HepG2 (cell line): ENCODE results near the gene LHX1. TPM values are rescaled to one million over a fixed set of nuclear protein-coding genes. Genes with fewer than 3 reads are reported as not detected.

Experiments
- ETV5 ChIP-seq: IDR thresholded peaks from 2 replicates; pipeline ENCODE4 v1.6.1; 2018; ENCODE audit warnings: missing biosample characterization, missing genetic modification reagents, inconsistent platforms, borderline replicate concordance
- EZH2 ChIP-seq: conservative IDR thresholded peaks from 2 replicates; pipeline ENCODE4 v1.6.1; 2012; ENCODE audit warnings: mild to moderate bottlenecking, low read depth, low read length, moderate library complexity
- GMEB2 ChIP-seq: IDR thresholded peaks from 2 replicates; pipeline ENCODE4 v1.6.1; 2016; ENCODE audit warnings: missing biosample characterization, missing genetic modification reagents, low read depth
- GZF1 ChIP-seq: sonication (generic); formaldehyde crosslinking; IDR thresholded peaks from 2 replicates; pipeline ENCODE4 v1.5.1; 2020; ENCODE audit warnings: mild to moderate bottlenecking, missing genetic modification reagents
- NFE2 ChIP-seq: sonication (generic); formaldehyde crosslinking; IDR thresholded peaks from 2 replicates; pipeline ENCODE4 v1.4.0; 2020; ENCODE audit warnings: missing genetic modification reagents
- NFE2L1 ChIP-seq: sonication (generic); formaldehyde crosslinking; IDR thresholded peaks from 2 replicates; pipeline ENCODE4 v1.4.0; 2020; ENCODE audit warnings: missing genetic modification reagents, mild to moderate bottlenecking, borderline replicate concordance
- PCBP2 ChIP-seq: fragments of 200-400 bp; formaldehyde crosslinking; optimal IDR thresholded peaks from 2 replicates; pipeline ENCODE3; 2018; ENCODE audit warnings: low read length, low read depth; ENCODE audit not compliant: poor library complexity, severe bottlenecking
- SATB2 ChIP-seq: sonication (generic); formaldehyde crosslinking; IDR thresholded peaks from 2 replicates; pipeline ENCODE4 v1.5.0; 2020; ENCODE audit warnings: missing genetic modification reagents
- SKIL ChIP-seq: sonication (generic); formaldehyde crosslinking; IDR thresholded peaks from 2 replicates; pipeline ENCODE4 v1.8.0; 2022; ENCODE audit warnings: missing genetic modification reagents, mild to moderate bottlenecking, moderate library complexity, borderline replicate concordance
- SOX6 ChIP-seq, 2 experiments: fragments of 450-650 bp in 1 of 2; sonication (generic) in 1 of 2; formaldehyde crosslinking in 1 of 2; IDR thresholded peaks; 2 replicates each; pipeline versions ENCODE4 v1.4.0 to v1.6.1; 2017 to 2020; ENCODE audit warnings: antibody characterized with exemption in 1 of 2, mild to moderate bottlenecking in 1 of 2, missing genetic modification reagents in 1 of 2
- TOPORS ChIP-seq: sonication (generic); formaldehyde crosslinking; IDR thresholded peaks from 2 replicates; pipeline ENCODE4 v1.8.0; 2023; ENCODE audit warnings: mild to moderate bottlenecking, missing genetic modification reagents
- ZBTB34 ChIP-seq: sonication (generic); formaldehyde crosslinking; IDR thresholded peaks from 2 replicates; pipeline ENCODE4 v1.8.0; 2022; ENCODE audit warnings: mild to moderate bottlenecking, missing genetic modification reagents
- ZNF101 ChIP-seq: sonication (generic); formaldehyde crosslinking; IDR thresholded peaks from 2 replicates; pipeline ENCODE4 v1.4.0; 2020; ENCODE audit warnings: mild to moderate bottlenecking, low read depth, missing genetic modification reagents, borderline replicate concordance
- ZNF18 ChIP-seq: sonication (generic); formaldehyde crosslinking; IDR thresholded peaks from 2 replicates; pipeline ENCODE4 v1.8.0; 2022; ENCODE audit warnings: mild to moderate bottlenecking, missing genetic modification reagents; ENCODE audit not compliant: insufficient replicate concordance
- ZNF292 ChIP-seq: sonication (generic); formaldehyde crosslinking; IDR thresholded peaks from 2 replicates; pipeline ENCODE4 v1.8.1; 2022; ENCODE audit warnings: mild to moderate bottlenecking, low read depth, missing genetic modification reagents, borderline replicate concordance
- ZNF383 ChIP-seq: sonication (generic); formaldehyde crosslinking; IDR thresholded peaks from 2 replicates; pipeline ENCODE4 v1.4.0; 2020; ENCODE audit warnings: missing genetic modification reagents, mild to moderate bottlenecking, borderline replicate concordance
- ZNF441 ChIP-seq: sonication (generic); formaldehyde crosslinking; IDR thresholded peaks from 2 replicates; pipeline ENCODE4 v1.7.0; 2021; ENCODE audit warnings: missing genetic modification reagents, borderline replicate concordance
- ZNF572 ChIP-seq: sonication (generic); formaldehyde crosslinking; IDR thresholded peaks from 2 replicates; pipeline ENCODE4 v1.5.1; 2020; ENCODE audit warnings: mild to moderate bottlenecking, missing genetic modification reagents
- ZNF839 ChIP-seq: sonication (generic); formaldehyde crosslinking; IDR thresholded peaks from 2 replicates; pipeline ENCODE4 v1.4.0; 2020; ENCODE audit warnings: missing genetic modification reagents, mild to moderate bottlenecking, borderline replicate concordance
- ZSCAN25 ChIP-seq: sonication (generic); formaldehyde crosslinking; IDR thresholded peaks from 2 replicates; pipeline ENCODE4 v1.8.0; 2022; ENCODE audit warnings: mild to moderate bottlenecking, missing genetic modification reagents
- polyA plus RNA-seq, 8 experiments: library from polyadenylated mRNA; depleted of rRNA in 3 of 8; stranded (reverse) in 7 of 8; unstranded in 1 of 8; fragments of >200 nt; fragmentation: Illumina TruSeq in 4 of 8; extraction: Trizol in 4 of 8; gene quantifications; 2 replicates each; pipeline versions ENCODE4 v1.2.1 to v1.2.3, GENCODE V29; 2011 to 2016; ENCODE audit warnings: low read depth in 4 of 8, missing spikeins in 1 of 8, mixed read lengths in 1 of 8; ENCODE audit not compliant: insufficient read depth in 1 of 8
- total RNA-seq, 5 experiments: library from RNA; depleted of rRNA; stranded (reverse); fragments of >200 nt; fragmentation: Illumina TruSeq; extraction: Trizol; gene quantifications; 2 replicates each; pipeline ENCODE4 v1.2.3, GENCODE V29; 2016; ENCODE audit warnings: low read depth in 1 of 5

The LHX1 gene
- total and polyA plus RNA-seq, 2 of the 13 experiments (the other 11 are each of a cell fraction or from before 2014, with no cell fraction given), result not detected

GRCh38 chr17:36948717-36949460 is 11.6 kb downstream of the LHX1 start, which contains the start of gene AATF (continued):
- TF ChIP-seq SATB2 (peak; percentile 97; the same call in 1 of the 2 replicates), ZBTB34 (CRISPR knock-in tag) (peak; percentile 86; the same call in 1 of the 2 replicates), ZNF839 (CRISPR knock-in tag) (peak; percentile 57; the same call in 1 of the 2 replicates), PCBP2 (no peak), ZSCAN25 (CRISPR knock-in tag) (peak; percentile 93), GZF1 (CRISPR knock-in tag) (peak; percentile 89), ZNF441 (peak; percentile 96), NFE2L1 (no peak; the same call in 1 of the 2 replicates), ETV5 (CRISPR knock-in tag) (peak; percentile 88), SOX6 (IDR thresholded peaks at IDR 0.05) (no peak), SOX6 (CRISPR knock-in tag; IDR thresholded peaks at IDR 0.05) (peak; percentile 65; the same call in 1 of the 2 replicates), SKIL (CRISPR knock-in tag) (peak; percentile 65), NFE2 (CRISPR knock-in tag) (no peak), GMEB2 (peak; percentile 69), EZH2 (no peak), ZNF292 (peak; percentile 48), TOPORS (peak; percentile 99), ZNF383 (CRISPR knock-in tag) (no peak), ZNF18 (CRISPR knock-in tag) (peak; percentile 98), ZNF572 (CRISPR knock-in tag) (peak; percentile 74; the same call in 1 of the 2 replicates), ZNF101 (peak; percentile 83; the same call in 1 of the 2 replicates)
